Measurements from ENCODE around the gene SP1.

DNA sequence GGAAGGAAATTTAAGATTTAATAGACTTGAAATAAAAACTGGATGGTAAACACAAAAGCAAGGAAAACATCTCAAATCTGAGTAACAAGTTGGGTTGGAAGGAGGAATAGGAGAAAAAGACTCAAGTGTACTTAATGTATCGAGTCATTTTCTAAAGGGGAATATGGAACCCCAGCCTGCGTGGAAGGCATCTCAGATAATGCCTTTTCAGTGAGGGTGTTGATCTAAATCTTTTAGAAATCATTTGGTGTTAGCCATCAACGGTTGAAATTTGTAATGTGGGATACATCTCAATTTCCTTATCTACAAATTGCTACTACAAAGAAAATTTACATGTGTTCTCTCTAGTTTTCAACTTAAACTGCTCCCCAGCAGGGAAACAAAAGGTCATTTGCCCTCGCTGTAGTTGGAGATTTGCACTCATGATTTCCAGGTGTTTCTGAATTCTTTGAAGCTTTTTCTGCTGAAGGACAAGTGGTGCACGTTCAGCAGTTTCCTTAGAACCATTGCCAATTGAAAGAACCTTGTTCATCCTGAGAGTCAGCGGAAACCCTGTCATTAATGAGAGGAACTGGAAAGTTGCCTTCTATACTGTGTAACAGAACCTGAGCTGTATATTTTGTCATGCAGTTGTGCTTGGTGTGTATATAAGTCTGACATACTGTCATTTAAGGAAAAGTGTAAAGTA lies 74.1 kb downstream of the SP1 start:
- no peak for TF ChIP-seq CTCF (IDR thresholded peaks at IDR 0.05; ENCODE audit: low read depth, low read length)
- no peak for TF ChIP-seq POLR2A (IDR thresholded peaks at IDR 0.05; ENCODE audit: extremely low read depth, insufficient read length)
